SU-DHL-6 (cell line): ENCODE data around the gene HGD.
"Not testable (repeated sequence)": the region's sequence is repeated elsewhere in the genome, so short reads cannot be mapped to it uniquely, and the experiment has no call there.

Source experiments
- H2AFZ ChIP-seq: fragments of 200-600 bp; sonication (generic); 2 replicates; pipeline ENCODE4 v1.6.1; 2014; ENCODE audit warnings: low read depth, mild to moderate bottlenecking, moderate library complexity, mixed read lengths, antibody characterized with exemption, low read length; ENCODE audit not compliant: severe bottlenecking
- H3F3A ChIP-seq: fragments of 200-600 bp; shearing (Covaris generic); 2 replicates; pipeline ENCODE4 v1.6.0; 2016; ENCODE audit warnings: antibody characterized with exemption, mild to moderate bottlenecking; ENCODE audit not compliant: insufficient read depth
- H3K27ac ChIP-seq: fragments of 200-600 bp; sonication (generic); 2 replicates; pipeline ENCODE4 v1.5.1; 2016; ENCODE audit warnings: low read depth, mild to moderate bottlenecking, low read length, moderate library complexity, mixed read lengths
- H3K27me3 ChIP-seq: fragments of 200-600 bp; sonication (generic), shearing (Covaris generic); 2 replicates; pipeline ENCODE4 v1.6.0; 2014; ENCODE audit warnings: mild to moderate bottlenecking, low read length
- H3K36me3 ChIP-seq: fragments of 200-600 bp; sonication (generic); 2 replicates; pipeline ENCODE4 v1.6.1; 2014; ENCODE audit warnings: mild to moderate bottlenecking, low read length, mixed read lengths
- H3K4me2 ChIP-seq: fragments of 300-600, 200-600 bp; shearing (Covaris generic), sonication (generic); 2 replicates; pipeline ENCODE4 v1.6.0; 2014; ENCODE audit warnings: low read length, low read depth, mild to moderate bottlenecking; ENCODE audit not compliant: poor library complexity, severe bottlenecking
- H3K4me3 ChIP-seq: fragments of 200-600 bp; sonication (generic); 2 replicates; pipeline ENCODE4 v1.5.1; 2014; ENCODE audit warnings: antibody characterized with exemption, low read length, mild to moderate bottlenecking, mixed read lengths; ENCODE audit not compliant: insufficient read depth, poor library complexity, severe bottlenecking
- H3K79me2 ChIP-seq: fragments of 200-600 bp; sonication (generic); 2 replicates; pipeline ENCODE4 v1.6.1; 2014; ENCODE audit warnings: mild to moderate bottlenecking, low read length, moderate library complexity; ENCODE audit not compliant: insufficient read depth
- H3K9ac ChIP-seq: fragments of 200-600 bp; sonication (generic); 2 replicates; pipeline ENCODE4 v1.7.0; 2014; ENCODE audit warnings: mild to moderate bottlenecking, low read length
- H3K9me2 ChIP-seq: fragments of 200-600 bp; sonication (generic); replicated peaks from 2 replicates; pipeline ENCODE4 v1.6.1; 2014; ENCODE audit warnings: low read length; ENCODE audit not compliant: insufficient read depth
- H3K9me3 ChIP-seq: fragments of 200-600 bp; sonication (generic); 2 replicates; pipeline ENCODE4 v1.6.1; 2014; ENCODE audit warnings: low read length, mixed read lengths; ENCODE audit not compliant: insufficient read depth
- H4K20me1 ChIP-seq: fragments of 200-600 bp; sonication (generic); 2 replicates; pipeline ENCODE4 v1.6.1; 2014; ENCODE audit warnings: low read depth, mild to moderate bottlenecking, antibody characterized with exemption, low read length, moderate library complexity, mixed read lengths
- EZH2phosphoT487 ChIP-seq: fragments of 200-600 bp; sonication (generic), shearing (Covaris generic); conservative IDR thresholded peaks from 2 replicates; pipeline ENCODE4 v1.6.1; 2018; ENCODE audit warnings: mild to moderate bottlenecking, antibody characterized with exemption, low read length, moderate library complexity, mixed read lengths
- TF ChIP-seq, protein P1 (sequence below): fragments of 200-600 bp; sonication (generic); IDR thresholded peaks from one replicate; pipeline ENCODE4 v1.5.1; 2017; ENCODE audit warnings: antibody characterized with exemption, mild to moderate bottlenecking, low read length, moderate library complexity; ENCODE audit not compliant: insufficient read depth, poor library complexity, severe bottlenecking

The HGD gene

DNA sequence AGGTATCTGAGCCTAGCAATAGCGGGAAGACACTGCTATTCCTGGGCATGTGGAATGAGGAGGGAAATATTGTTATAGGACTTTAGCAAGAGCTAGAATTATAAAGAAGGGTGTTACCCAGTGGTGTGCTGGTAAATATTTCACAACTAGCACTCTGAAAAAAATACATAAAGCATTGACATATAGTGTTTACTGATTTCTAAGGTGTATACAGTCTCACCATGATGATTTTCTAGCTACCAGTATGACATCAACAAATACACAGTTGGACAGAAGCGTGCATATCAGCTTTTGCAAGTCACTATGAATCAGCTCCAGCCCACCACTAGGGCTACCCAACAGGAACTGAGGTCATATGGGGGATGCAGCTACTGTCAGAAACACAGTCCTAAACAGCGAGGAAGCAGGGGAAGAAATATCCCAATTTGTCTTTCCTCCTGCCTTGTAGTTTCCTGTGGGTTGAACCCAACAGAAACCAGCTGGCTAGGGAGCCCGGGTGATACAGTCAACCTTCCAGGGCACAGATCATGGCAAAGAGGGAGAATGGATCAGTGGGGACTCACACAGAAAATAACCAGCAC is 39.6 kb downstream of the HGD start:
- no peak overlapping the region for H3K27ac ChIP-seq
- H4K20me1 ChIP-seq = no peaks in the 10 kb centered on the region
- TF ChIP-seq, protein P1, sequence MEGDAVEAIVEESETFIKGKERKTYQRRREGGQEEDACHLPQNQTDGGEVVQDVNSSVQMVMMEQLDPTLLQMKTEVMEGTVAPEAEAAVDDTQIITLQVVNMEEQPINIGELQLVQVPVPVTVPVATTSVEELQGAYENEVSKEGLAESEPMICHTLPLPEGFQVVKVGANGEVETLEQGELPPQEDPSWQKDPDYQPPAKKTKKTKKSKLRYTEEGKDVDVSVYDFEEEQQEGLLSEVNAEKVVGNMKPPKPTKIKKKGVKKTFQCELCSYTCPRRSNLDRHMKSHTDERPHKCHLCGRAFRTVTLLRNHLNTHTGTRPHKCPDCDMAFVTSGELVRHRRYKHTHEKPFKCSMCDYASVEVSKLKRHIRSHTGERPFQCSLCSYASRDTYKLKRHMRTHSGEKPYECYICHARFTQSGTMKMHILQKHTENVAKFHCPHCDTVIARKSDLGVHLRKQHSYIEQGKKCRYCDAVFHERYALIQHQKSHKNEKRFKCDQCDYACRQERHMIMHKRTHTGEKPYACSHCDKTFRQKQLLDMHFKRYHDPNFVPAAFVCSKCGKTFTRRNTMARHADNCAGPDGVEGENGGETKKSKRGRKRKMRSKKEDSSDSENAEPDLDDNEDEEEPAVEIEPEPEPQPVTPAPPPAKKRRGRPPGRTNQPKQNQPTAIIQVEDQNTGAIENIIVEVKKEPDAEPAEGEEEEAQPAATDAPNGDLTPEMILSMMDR = no peak
- TF ChIP-seq EZH2phosphoT487 = no peak
- H3F3A ChIP-seq = no peaks in the 10 kb centered on the region
- no peak overlapping the region for H3K9ac ChIP-seq
- no peak overlapping the region for H2AFZ ChIP-seq
- no peaks in the 10 kb centered on the region for H3K79me2 ChIP-seq
- H3K27me3 ChIP-seq = no peaks in the 10 kb centered on the region
- no peak overlapping the region for H3K4me3 ChIP-seq
- H3K36me3 ChIP-seq = no peaks in the 10 kb centered on the region
- H3K9me3 ChIP-seq = no peaks in the 10 kb centered on the region
- H3K9me2 ChIP-seq = no peaks in the 10 kb centered on the region
- H3K4me2 ChIP-seq = no peak overlapping the region

DNA sequence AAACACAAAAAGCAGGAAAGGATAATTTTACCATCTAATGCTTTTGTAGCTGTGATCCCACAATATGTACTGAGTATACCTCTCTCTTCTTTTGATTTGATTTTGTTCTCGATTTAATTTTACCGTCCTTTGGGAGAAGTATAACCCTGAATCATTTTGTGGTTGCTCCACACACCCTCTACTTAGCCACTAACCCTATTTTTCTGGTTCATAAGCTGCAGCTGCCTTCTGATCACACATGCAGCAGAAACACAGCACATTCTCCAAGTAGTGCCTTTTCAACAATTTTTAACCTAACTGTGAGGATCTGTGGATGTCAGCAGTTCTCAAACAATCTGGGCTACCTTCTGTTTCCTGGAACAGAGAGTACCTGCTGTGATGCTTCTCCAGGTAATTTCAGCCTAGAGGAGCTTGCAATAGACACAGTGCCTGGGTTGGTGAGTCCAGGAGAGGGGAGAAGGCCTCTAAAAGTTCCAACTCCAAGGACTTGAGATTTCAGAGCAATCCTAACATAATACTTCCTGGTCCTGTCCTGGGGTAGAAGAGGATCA is 40.3 kb downstream of the HGD start:
- H2AFZ ChIP-seq = no peak overlapping the region
- no peak overlapping the region for H3K9ac ChIP-seq
- H3K27ac ChIP-seq = no peak overlapping the region

DNA sequence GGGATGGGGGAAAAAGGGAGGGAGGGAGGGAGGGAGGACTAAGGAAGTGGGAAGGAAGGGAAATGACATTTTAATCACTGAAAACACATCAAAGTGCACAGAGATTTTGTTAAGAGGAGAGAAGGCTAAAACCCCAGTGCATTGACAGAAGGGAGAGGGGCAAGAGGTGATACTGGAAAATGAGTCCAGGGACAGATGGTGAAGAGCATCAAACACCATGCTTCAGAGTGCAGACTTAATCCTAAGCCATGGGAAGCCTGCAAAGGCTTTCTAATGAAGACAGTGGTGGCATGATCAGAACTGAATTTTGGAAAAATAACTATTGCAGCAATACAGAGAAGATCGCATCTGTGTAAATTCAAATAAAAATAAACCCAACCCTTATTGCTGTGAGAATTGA is 41.8 kb downstream of the HGD start:
- H3K9me3 ChIP-seq = no peaks in the 10 kb centered on the region
- no peak overlapping the region for H3K4me2 ChIP-seq
- H2AFZ ChIP-seq = no peak overlapping the region
- H3K4me3 ChIP-seq = no peak overlapping the region
- no peak overlapping the region for H3K9ac ChIP-seq
- H3K79me2 ChIP-seq = no peaks in the 10 kb centered on the region
- no peaks in the 10 kb centered on the region for H3K9me2 ChIP-seq
- no peaks in the 10 kb centered on the region for H3F3A ChIP-seq
- TF ChIP-seq EZH2phosphoT487 = no peak
- TF ChIP-seq, protein P1 = no peak
- no peaks in the 10 kb centered on the region for H4K20me1 ChIP-seq
- H3K36me3 ChIP-seq = no peaks in the 10 kb centered on the region
- H3K27ac ChIP-seq = no peak overlapping the region
- H3K27me3 ChIP-seq = no peaks in the 10 kb centered on the region

More for the DNA sequence above, 40.3 kb downstream of the HGD start:
- H3K9me2 ChIP-seq = no peaks in the 10 kb centered on the region
- no peaks in the 10 kb centered on the region for H3K79me2 ChIP-seq
- H3K9me3 ChIP-seq = no peaks in the 10 kb centered on the region
- TF ChIP-seq EZH2phosphoT487 = no peak
- TF ChIP-seq, protein P1 = no peak
- no peak overlapping the region for H3K4me2 ChIP-seq
- no peaks in the 10 kb centered on the region for H4K20me1 ChIP-seq
- H3K4me3 ChIP-seq = no peak overlapping the region
- no peaks in the 10 kb centered on the region for H3K36me3 ChIP-seq
- no peaks in the 10 kb centered on the region for H3F3A ChIP-seq
- H3K27me3 ChIP-seq = no peaks in the 10 kb centered on the region

DNA sequence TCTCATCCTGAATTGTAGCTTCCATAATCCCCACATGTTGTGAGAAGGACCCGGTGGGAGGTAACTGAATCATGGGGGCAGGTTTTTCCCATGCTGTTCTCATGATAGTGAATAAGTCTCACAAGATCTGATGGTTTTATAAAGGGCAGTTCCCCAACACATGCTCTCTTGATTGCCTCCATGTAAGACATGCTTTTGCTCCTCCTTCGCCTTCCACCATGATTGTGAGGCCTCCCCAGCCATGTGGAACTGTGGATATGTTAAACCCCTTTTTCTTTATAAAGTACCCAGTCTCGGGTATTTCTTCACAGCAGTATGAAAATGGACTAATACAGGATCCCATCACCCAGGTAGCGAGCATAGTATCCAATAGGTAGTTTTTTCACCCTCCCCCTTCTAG is 43.2 kb downstream of the HGD start:
- not testable (repeated sequence) for H3K79me2 ChIP-seq, H3K27ac ChIP-seq, H3K4me2 ChIP-seq, H3K9me3 ChIP-seq, H3K4me3 ChIP-seq, H3F3A ChIP-seq, H3K27me3 ChIP-seq, H3K9ac ChIP-seq, H2AFZ ChIP-seq, H4K20me1 ChIP-seq, H3K9me2 ChIP-seq, H3K36me3 ChIP-seq
